Putamen (tissue), 1 donor: ENCODE measurements around the gene RASGRP4.
"Not testable (repeated sequence)": the region's sequence is repeated elsewhere in the genome, so short reads cannot be mapped to it uniquely, and the experiment has no call there.

Source experiments
- DNase-seq: peaks from one replicate; pipeline ENCODE4 v3.0.0-alpha.2; 2016; ENCODE audit warnings: low spot score

Gene RASGRP4

DNA sequence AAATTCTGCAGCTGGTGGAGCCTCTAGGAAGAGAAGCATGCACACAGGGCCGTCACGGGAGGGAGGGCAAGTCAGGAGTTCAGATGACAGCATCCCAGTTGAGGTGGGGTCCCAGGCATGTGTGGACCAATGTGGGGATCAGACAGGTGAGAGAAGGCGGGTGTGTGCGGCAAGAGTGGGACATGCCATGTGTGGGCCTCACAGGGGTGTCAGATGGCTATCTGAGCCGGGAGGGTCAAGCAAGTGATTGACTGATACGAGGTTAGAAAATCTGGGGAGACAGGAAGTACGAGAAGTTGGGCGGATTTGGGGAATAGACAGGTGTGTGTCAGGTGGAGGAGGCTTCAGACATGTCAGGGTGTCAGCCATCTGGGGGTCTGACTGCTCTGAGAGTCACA, 8.9 kb downstream of the RASGRP4 start:
- no peak for DNase-seq

DNA sequence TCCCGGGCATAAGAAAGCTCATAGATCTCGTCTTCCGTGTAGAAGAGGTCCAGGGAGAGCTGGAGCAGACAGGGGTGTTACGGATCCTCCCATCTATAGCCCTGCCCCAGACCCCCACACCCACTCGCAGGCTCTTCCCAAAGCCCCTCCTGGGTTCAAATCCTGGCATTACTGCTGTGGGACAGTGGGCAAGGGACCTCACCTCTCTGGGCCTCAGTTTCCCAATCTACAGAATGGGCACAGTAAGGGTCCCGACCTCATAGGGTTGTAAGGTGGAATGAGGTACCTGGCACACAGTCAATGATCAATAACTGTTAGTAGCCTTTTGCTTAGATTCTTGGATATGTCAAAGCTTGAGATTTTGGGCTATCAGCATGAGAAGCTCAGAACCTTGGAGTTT, 12.6 kb downstream of the RASGRP4 start:
- no peak for DNase-seq

DNA sequence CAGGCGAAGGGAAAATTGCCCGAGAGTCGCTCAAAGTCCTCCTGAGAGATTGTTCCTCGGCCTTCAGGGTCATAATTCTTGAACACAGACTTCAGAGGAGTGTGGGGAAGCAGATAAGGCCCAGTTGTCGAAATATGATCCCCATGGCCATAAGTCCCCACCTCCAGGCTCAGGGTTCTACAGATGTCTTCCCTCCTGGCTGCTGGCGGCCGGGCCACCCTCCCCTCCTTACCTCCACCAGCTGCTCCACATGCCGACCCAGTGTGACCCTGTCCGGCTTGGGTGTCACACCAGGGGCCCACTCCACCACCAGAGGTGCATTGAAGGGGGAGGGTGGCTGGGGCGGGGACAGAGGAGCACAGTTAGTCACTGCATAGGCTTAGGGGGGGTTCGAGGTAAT, 13.1 kb downstream of the RASGRP4 start:
- no peak for DNase-seq

DNA sequence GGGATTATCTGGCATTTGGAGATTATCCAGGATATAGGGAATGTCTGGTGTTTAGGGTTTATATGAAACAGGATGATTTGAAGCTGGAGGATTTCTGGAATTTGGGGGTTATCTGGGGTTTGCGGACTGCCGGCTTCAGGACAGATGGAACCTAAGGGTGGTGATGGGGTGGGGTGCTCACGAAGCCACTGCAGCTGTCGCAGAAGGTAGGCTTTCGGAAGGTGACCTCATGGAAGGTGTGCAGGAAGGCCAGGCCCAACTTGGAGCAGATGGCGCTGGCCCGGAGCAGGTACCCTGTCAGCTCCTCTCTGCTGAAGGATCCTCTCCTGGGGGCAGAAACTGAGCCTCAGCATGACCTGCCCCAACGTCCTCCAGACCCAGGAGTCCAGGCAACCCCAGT, 13.5 kb downstream of the RASGRP4 start:
- no peak for DNase-seq

DNA sequence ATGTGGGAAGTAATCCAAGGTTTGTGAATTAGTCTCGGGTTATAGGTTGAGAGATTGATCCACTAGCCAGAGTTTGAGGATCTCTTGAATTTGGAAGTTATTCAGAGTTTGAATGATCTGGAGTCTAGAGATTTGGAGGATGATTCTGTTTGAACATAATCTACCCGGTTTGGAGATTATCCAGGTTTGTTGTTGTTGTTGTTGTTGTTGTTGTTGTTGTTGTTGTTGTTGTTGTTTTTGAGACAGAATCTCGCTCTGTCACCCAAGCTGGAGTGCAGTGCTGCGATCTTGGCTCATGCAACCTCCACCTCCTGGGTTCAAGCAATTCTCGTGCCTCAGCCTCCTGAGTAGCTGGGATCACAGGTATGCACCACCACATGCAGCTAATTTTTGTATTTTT, 14.1 kb downstream of the RASGRP4 start:
- DNase-seq, result not testable (repeated sequence)

DNA sequence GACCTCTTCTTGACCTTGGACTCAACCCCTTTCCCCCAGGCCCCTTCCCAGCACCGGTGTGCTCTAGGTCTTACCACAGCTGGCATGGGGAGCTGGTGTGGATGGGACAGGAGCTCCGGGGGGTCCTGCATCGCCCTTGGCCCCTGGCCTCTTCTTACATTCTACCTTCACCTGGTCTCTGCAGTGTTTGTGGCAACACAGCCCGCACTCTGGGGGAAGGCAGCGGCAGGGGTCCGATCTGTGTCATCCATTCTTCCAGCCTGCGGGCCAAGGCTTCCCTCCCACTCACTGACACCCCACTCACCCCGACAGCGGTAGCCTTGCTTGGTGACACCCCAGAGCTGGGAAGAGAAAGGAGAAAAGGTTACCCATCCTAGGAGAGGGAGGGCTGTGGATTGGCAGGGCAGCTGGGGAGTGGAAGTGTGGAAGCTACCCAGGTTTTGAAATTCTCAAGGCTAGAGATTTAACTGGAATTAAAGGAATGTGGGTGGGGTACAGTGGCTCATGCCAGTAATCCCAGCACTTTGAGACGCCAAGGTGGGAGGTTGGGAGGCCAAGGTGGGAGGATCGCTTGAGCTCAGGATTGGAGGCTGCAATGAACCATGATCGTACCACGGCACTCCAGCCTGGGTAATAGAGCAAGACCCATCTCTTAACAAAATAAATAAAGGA, 14.8 kb downstream of the RASGRP4 start:
- no peak for DNase-seq

DNA sequence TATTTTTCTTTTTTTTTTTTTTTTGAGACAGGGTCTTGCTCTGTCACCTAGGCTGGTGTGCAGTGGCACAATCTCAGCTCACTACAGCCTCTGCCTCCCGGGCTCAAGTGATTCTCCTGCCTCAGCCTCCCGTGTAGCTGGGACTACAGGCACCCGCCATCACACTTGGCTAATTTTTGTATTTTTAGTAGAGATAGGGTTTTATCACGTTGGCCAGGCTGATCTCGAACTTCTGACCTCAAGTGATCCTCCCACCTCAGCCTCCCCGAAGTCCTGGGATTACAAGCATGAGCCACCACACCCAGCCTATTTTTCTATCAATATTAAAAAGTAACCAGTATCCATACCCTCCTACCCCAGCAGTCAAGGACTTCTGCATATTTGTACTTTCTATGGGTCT, 15.6 kb downstream of the RASGRP4 start:
- DNase-seq, result not testable (repeated sequence)

DNA sequence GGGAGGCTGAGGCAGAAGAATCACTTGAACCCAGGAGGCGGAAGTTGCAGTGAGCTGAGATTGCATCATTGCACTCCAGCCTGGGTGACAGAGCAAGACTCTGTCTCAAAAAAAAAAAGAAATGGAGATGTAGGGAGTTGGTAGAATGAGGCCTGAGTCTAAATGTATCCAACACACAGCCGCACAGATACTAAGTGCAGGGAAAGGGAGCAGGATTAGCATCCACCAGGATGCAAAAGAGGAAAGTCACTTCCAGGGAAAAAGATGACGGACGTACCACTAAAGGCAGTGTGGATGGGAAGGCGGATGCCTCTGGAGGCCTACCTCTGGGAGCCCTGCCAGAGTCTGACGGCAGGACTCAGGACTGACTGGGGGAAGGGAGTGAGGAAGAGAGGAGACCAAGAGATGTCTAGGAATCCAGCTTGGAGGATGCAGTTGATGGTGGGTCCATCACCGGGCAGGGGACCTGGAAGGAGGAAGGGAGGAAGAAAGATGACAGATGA, 16.3 kb downstream of the RASGRP4 start:
- DNase-seq, result no peak

DNA sequence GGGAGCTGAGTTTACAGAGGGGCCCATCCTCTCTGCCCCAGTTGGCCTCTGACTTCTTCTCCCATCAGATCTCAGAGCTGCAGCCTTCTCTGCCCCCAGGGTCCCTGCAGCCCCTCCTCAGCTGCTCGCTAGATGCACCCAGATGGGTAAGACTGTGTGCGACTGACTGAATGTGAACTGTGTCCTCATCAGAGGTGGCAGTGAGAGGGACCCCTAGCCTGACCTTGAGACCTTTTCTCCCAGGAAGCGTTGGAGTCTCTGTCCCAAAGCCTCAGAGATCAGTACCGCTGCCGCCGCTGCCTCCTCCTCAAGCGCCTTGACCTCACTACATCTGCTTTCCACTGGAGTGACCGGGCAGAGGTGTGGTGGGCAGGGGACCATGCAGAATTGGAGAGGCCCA, 20.7 kb downstream of the RASGRP4 start:
- no peak for DNase-seq

DNA sequence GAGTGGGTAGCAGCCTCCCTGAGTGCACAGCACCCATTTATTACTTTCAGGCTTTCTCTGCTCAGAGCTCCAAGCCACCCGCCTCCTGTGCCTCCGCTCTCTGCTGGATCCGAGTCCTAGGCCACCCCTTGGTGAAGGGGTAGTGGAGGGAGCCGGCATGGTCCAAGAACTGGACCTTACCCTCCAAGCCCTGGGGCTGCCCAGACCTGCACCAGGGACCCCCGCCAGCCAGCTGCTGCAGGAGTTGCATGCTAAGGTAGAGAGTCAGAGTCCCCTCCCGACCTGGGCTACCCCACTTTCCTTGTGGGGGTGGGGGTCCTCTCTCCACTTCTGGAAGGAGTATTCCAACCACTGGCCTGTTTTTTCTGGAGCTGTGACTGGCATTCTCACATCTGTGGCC, 21.2 kb downstream of the RASGRP4 start:
- DNase-seq, result no peak

DNA sequence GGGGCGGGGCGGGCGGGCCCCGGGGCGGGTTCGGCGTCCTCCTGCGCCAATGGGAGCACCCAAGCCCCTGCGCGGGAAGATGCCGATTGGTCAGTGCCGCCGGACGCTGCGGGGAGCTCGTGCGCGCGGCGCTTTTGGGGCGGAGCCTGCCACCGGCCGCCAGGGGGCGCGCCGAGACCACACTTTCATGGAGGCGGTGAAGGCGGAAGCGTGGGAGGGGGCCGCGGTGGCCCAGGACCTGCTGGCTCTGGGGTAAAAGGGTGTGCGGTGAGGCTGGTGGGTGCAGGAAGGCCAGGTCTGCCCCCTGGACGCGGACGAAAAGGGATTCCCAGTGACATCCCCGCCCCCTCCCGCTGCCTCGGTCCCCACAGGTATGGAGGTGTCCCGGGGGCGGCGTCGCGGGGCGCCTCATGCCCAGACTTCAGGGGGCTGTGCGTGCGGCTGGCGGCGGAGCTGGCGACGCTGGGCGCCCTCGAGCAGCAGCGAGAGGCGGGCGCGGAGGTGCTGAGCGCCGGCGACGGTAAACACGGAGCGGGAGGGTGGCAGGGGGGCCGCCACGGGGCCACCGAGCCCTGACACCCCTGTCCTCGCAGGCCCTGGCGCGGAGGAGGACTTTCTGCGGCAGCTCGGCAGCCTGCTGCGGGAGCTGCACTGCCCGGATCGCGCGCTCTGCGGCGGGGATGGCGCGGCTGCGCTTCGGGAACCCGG, 22.9 kb downstream of the RASGRP4 start, which contains the start of gene FAM98C:
TSS of gene FAM98C (plus strand) at position 127 of the 708 bp plus-strand sequence. CDS start at position 188, 61 bp downstream.
- DNase-seq, result peak; percentile 97

DNA sequence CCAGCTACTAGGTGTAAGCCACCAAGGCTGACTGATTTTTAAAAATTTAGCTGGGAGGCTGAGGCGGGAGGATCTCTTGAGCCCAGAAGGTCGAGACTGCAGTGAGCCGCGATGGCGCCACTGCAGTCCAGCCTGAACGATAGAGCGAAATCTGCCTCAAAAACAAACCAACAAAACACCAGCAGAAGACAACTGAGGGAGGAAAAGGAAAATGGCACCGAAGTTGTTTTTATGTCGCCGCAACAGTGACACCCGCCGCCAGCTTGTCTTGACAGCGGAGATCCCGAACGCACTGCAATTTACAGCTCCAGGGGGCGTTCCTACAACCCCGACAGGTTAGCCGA, 23.4 kb downstream of the RASGRP4 start:
- DNase-seq, result no peak

DNA sequence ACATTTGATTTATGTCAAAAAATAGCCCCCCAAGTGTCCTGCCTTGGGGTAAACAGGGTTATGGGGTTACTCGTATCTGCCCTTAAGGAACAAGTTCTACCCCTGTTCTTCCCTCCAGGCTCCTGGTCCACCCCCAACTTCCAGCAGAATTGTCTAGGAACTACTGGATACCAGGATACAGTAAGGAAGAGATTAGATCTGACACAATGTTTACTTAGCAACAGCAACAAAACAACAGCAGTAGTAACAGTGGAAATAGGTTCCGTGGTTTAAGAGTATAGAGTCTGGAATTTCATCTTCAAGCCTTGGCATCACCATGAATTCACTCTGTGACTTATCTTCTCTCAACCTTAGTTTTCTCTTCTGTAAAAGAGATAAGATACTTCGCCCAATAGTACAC, 24.9 kb downstream of the RASGRP4 start:
- DNase-seq, result no peak

DNA sequence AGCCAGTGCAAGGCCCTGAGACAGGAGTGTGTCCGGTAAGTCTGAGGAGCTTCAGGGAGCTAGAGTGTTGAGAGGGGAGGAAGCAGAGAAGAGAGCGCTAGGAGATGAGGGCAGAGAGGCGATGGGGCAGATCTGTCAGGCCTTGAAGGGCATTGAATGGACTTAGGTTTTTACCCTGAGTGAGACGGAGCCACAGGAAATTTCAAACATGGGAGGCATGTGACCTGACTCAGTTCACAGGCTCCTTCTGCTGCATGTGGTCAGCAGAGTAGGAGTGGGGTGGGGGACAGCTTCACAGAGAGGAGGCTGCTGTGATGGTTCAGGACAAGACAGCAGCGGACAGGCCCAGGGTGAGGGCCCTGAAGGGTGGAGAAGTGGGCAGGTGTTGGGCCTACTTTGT, 25.7 kb downstream of the RASGRP4 start:
- DNase-seq, result no peak

DNA sequence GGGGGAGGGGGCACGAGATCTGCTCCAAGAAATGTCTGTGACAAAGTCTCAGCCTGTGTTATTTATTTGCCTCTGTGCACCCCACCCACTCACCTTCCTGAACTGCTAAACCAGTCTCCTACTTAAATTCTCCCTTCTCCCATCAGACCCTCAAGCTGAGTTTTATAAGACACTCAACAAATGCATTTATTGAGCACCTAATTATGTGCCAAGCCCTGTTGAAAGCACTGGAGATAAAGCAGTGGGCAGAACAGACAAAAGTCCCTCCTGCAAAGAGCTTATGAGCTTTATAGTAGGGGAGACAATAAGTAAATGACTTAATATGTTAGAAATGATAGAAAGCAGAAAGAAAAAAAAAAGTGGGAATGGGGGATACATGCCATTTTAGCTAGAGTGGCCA, 26.5 kb downstream of the RASGRP4 start:
- DNase-seq, result no peak

DNA sequence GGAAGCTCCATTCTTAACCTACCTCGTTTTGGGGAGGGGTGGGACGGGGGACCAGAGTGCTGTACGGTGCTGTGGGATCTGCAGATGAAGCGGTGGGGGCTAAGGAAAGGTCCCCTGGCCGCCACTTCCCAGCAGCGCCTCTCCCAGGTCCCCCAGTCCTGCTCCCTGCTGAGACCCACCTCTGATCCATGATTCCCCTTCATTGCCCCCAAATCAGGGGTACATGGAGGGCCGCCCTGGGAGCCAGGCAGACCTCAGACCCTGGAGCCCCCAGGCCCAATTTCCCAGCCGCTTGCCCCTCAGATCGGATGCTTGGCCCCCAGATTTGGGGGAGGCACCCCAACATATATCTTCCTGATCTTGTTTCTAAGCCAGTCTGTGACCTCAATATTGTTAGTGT, 26.9 kb downstream of the RASGRP4 start:
- no peak for DNase-seq

DNA sequence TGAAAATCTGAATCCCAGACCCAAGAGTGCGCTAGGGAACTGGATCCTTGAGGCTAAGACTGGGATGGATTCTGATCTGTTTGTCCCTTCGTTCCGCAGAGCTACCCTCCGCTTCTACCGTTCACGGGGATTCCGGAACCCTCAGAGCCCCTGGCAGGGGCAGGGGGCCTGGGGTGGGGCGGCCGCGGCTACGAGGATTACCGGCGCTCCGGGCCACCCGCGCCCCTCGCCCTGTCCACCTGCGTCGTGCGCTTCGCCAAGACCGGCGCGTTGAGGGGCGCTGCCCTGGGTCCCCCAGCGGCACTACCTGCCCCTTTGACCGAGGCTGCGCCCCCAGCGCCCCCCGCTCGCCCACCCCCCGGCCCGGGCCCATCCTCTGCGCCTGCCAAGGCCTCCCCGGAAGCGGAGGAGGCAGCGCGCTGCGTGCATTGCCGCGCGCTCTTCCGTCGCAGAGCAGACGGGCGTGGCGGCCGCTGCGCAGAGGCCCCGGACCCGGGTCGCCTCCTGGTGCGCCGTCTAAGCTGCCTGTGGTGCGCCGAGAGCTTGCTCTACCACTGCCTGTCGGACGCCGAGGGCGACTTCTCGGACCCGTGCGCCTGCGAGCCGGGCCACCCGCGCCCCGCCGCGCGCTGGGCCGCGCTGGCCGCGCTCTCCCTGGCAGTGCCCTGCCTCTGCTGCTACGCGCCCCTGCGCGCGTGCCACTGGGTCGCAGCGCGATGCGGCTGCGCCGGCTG, 30.5 kb downstream of the RASGRP4 start:
- DNase-seq, result no peak

DNA sequence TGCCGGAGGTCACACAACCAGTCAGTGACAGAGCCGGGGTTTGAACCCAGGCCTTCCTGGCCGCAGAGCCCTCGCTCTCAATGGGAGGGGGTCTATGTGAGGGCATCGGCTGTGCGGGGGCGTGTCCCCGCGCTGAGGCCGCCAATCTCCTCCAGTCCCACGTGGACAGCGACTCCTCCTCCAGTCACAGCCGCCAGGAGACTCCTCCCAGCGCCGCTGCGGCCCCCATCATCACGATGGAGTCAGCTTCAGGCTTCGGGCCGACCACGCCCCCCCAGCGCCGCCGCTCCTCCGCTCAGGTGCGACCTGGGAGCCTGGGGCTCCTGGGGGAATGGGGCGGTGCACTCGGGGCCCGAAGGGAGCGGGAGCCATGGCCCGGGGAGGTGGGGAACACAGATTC, 31.5 kb downstream of the RASGRP4 start:
- DNase-seq, result no peak

DNA sequence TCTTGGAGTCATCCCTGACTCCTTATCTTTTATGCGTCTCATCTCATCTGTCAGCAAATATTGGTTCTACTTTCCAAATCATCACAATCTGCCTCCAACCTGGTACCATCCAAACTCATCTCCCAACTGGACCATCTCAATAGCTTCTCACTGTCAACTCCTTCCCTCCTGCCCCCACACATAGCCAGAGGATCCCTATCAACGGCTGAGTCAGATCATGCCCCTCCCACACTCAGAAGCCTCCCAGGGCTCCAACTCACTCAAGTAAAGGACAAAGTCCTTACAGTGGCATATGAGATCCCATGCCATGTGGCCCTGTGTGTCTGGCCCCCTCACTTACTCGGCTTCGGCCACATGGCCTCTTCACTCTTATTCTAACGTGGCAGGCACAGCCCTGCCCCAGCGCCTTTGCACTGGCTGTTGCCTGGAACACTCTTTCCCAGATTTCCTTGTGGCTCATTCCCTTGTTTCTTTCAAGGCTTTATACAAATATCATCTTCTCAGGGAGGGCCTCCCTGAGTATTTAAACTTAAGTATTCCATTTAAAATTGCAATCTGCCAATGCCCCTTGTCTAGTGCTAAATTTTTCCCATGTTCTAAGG, 33.2 kb downstream of the RASGRP4 start:
- DNase-seq, result no peak

DNA sequence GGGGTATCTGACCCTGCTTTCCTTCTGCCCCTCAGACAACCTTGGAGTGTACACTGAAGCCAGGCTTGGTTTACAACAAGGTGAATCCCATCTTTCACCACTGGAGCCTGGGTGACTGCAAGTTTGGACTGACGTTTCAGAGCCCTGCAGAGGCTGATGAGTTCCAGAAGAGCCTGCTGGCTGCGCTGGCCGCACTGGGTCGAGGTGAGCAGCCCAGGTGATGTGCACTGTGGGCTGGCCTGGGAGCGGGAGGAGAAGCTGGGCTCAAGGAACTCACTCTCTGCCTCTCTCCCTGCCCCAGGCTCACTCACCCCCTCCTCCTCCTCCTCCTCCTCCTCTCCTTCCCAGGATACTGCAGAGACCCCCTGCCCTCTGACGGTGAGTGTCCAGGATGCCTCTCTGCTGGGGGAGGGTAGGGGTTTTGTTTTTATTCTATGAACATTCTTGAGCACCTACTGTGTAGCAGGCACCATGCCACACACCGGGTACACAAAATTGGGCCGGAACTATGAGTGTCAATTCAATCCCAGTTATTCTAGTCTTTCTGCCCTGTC, 34.0 kb downstream of the RASGRP4 start:
- no peak for DNase-seq

DNA sequence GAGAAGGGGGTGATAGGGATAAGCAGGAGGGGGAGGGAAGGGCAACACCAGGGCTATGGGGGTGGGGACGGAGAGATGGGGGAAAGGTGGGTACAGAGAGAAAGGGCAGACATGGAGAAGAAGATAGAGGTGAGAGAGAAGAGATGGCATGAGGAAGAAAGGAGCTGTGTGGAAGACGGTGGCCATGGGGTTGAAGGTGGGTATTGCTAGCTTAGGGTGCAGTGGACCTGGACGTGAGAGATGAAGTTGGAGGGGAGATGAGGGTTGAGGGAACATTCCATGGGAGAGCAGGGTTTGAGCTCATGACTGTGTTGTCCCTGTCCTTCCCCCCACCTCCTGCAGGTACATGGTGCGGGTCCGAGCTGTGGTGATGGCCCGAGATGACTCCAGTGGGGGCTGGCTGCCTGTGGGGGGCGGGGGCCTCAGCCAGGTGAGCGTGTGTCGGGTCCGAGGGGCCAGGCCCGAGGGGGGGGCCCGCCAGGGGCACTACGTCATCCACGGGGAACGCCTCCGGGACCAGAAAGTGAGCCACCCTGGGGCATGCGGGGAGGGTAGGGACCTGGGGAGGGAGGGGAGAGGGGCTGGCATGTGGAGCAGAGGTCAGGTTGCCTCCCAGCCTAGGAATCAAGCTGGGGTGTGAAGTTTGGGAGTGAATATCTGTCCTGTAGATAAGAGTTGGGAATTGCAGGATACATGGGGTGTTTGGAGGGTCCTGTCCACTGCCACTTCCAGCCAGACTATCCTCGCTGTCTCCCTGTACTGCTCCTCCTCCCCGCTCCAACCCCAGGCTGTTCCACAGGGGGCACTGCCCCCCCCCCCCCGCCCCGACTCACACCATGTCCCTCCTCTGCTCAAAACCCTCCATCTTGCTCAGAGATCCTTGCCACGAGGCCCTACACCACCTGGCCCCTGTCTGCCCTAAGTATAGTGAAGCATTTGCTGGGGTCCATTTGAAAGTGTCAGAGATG, 35.8 kb downstream of the RASGRP4 start:
- no peak for DNase-seq
